Measurements from ENCODE around the gene GPER1.

DNA sequence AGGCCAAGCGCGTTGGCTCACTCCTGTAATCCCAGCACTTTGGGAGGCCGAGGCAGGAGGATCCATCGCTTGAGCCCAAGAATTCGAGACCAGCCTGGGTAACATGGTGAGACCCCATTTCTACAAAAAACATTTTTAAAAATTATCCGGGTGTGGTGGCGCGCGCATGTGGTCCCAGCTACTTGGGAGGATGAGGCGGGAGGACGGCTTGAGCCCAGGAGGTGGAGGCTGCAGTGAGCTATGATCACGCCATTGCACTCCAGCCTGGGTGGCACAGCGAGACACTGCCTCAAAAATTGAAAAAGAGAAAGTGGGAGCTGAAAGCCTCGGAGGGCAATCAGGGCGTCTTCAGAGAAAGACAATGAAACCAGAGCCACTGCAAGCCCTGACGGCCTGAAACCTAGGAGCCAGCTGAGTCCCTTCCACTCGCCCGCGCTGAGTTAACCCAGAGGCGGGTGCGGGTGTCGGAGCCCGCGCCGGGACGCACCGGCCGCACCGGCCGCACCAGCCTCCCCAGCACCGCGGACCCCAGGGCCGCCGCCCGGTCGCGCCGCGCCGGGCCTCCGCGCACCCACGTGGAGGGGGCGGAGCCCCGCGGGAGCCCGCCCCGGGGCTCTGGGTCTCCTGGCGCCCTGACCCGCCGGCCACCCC lies 49.7 kb downstream of the GPER1 start:
- TF ChIP-seq, protein P1, sequence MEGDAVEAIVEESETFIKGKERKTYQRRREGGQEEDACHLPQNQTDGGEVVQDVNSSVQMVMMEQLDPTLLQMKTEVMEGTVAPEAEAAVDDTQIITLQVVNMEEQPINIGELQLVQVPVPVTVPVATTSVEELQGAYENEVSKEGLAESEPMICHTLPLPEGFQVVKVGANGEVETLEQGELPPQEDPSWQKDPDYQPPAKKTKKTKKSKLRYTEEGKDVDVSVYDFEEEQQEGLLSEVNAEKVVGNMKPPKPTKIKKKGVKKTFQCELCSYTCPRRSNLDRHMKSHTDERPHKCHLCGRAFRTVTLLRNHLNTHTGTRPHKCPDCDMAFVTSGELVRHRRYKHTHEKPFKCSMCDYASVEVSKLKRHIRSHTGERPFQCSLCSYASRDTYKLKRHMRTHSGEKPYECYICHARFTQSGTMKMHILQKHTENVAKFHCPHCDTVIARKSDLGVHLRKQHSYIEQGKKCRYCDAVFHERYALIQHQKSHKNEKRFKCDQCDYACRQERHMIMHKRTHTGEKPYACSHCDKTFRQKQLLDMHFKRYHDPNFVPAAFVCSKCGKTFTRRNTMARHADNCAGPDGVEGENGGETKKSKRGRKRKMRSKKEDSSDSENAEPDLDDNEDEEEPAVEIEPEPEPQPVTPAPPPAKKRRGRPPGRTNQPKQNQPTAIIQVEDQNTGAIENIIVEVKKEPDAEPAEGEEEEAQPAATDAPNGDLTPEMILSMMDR (IDR thresholded peaks at IDR 0.05), result no peak
- TF ChIP-seq POLR2AphosphoS5 (IDR thresholded peaks at IDR 0.05) (no peak), POLR2A (IDR thresholded peaks at IDR 0.05) (no peak)
